Psoas muscle (tissue), 8 donors: ENCODE measurements around the gene CREBL2. TPM values are rescaled to one million over a fixed set of nuclear protein-coding genes. Genes with fewer than 3 reads are reported as not detected.

Source experiments
- ATAC-seq, 4 donors: fragments of 200-7000 bp; cut with Tn5 transposase; one replicate each; pipeline ENCODE4 v1.9.1; 2020; ENCODE audit warnings: moderate library complexity in 3 of 4, mild to moderate bottlenecking in 2 of 4
- DNase-seq, 2 donors: peaks; one replicate each; pipeline ENCODE4 v3.0.0-alpha.2; 2020
- H3K27ac ChIP-seq: fragments of 200-600 bp; one replicate; pipeline ENCODE4 v1.8.0; 2022
- H3K27me3 ChIP-seq, 3 donors: fragments of 200-600 bp in 1 of 3; one replicate each; pipeline versions ENCODE4 v1.6.1 to v1.8.0; 2013 to 2022; ENCODE audit warnings: low read length in 2 of 3, mild to moderate bottlenecking in 2 of 3, moderate library complexity in 1 of 3; ENCODE audit not compliant: insufficient read depth in 3 of 3
- H3K36me3 ChIP-seq, 2 donors: fragments of 200-600 bp in 1 of 2; one replicate each; pipeline versions ENCODE4 v1.6.1 to v1.8.0; 2013 to 2022; ENCODE audit warnings: low read depth in 1 of 2, mild to moderate bottlenecking in 1 of 2, moderate library complexity in 1 of 2; ENCODE audit not compliant: insufficient read depth in 1 of 2
- H3K4me1 ChIP-seq: fragments of 200-600 bp; one replicate; pipeline ENCODE4 v1.8.0; 2022
- H3K4me3 ChIP-seq: fragments of 200-600 bp; one replicate; pipeline ENCODE4 v1.8.0; 2022; ENCODE audit warnings: mild to moderate bottlenecking
- H3K9me3 ChIP-seq: fragments of 200-600 bp; one replicate; pipeline ENCODE4 v1.8.0; 2022
- WGBS, 3 donors: extraction: QIAGEN DNeasy Blood & Tissue Kit; methylation state at CpG; one replicate each; pipeline versions ENCODE4 v1.1.6 to v1.1.7; 2013; 5-methylcytosine and 5-hydroxymethylcytosine counted together
- intact Hi-C, 2 donors: fragments of 100-400 bp; cut with DNase I; formaldehyde crosslinking; loops; one replicate each; pipeline versions ENCODE4 v1.11.0 to v1.14.2; 2022
- polyA plus RNA-seq, 3 donors: library from polyadenylated mRNA; stranded (reverse); fragments of 200-250 nt; gene quantifications; one replicate each; pipeline ENCODE4 v1.2.3, GENCODE V29; 2013
- total RNA-seq, 4 donors: library from RNA; stranded (reverse); fragmentation: NEBNext Ultra II Directional in 2 of 4; extraction: Animal tissue kit (Norgen Biotek cat#: 25700) in 2 of 4; gene quantifications; one replicate each; pipeline versions ENCODE4 v1.2.1 to v1.2.4, GENCODE V29; 2021 to 2023
- TF ChIP-seq, protein P1 (sequence below): fragments of 200-600 bp; IDR thresholded peaks from one replicate; pipeline ENCODE4 v1.8.0; 2022; ENCODE audit warnings: antibody characterized with exemption
- donor health status: healthy with polysubstance abuse.
- donor health status: DM: no; HTN: no; CAD: no; lungs with moderate emphysema.
- donor health status: Bipolar disorder and iron deficiency.
- donor health status: healthy.
- donor health status: DM: yes; HTN: yes; CAD: no.
- donor health status: DM: no; HTN: no; CAD: no.
- donor health status: DM: no; HTN: no; CAD: no.
- donor health status: DM: yes; HTN: yes; CAD: no.

The CREBL2 gene
- total and polyA plus RNA-seq, 7 donors = 4.0 to 16.4 (median 6.7) TPM

DNA sequence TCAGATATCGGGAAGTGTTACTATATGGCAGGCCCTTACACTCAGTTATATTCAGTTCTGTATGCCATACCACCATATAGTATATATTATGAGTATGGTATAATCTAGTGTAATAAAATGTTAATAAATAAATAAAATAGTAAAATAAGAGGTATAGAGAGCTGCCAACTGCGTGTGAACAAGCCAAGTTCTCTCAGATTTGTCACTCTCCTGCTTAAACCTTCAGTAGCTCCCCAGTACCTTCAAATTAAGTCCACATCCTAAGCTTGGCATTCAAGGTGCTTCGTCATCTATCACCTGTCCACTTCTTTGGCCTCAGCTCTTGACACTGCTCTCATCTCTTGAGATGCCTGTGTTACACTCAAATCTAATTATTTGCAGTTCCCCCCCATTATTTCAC is 12.8 kb upstream of the CREBL2 start:
- intact Hi-C loops = no loop called here
- H3K4me1 ChIP-seq = no peaks in the 10 kb centered on the region

DNA sequence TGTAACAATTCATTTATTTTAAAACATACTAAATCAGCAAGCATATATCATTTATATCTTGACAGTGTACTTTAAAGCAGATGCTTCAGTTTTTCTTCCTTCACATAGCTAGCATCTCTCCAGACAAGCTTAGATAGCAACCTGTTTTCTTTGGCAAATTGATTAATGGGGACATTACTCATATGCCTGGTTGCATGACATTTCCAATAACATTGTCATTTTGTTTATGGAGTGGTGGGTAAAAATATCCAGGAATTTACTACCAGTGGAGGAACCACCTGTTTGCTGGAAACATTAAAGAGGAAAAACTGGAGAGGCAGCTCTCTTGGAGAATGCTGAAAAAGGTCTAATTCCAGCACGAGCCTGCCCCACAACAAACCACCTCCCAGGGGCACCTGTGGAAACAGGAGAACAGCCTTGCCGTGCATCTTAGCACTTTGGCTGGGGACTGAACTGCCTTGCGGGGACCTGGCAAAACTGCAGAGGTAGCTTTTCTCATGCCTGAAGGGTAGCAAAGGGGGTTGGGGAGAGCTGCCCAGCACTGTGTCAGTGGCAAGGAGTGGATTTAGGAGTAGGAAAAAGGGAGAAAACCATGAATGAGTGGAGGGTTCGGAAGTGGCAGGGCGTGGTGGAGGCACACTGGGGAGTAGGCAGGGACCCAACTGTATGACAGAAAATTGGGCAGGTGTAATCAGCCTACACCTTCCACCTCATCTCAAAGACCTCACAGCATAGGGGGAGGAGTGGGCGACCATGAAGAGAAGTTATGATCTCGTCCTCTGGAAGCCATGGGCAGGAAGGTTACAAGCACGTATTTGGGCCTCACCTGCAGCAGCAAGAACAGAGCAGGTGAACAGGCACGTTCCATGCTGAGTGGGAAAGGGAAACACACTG is 11.7 kb upstream of the CREBL2 start:
- no peak overlapping the region for H3K4me3 ChIP-seq
- intact Hi-C loops = no loop called here
- WGBS, 3 donors = 71 to 74% (median 73%) methylated on average over 9 of the region's 9 CpGs
- TF ChIP-seq, protein P1, sequence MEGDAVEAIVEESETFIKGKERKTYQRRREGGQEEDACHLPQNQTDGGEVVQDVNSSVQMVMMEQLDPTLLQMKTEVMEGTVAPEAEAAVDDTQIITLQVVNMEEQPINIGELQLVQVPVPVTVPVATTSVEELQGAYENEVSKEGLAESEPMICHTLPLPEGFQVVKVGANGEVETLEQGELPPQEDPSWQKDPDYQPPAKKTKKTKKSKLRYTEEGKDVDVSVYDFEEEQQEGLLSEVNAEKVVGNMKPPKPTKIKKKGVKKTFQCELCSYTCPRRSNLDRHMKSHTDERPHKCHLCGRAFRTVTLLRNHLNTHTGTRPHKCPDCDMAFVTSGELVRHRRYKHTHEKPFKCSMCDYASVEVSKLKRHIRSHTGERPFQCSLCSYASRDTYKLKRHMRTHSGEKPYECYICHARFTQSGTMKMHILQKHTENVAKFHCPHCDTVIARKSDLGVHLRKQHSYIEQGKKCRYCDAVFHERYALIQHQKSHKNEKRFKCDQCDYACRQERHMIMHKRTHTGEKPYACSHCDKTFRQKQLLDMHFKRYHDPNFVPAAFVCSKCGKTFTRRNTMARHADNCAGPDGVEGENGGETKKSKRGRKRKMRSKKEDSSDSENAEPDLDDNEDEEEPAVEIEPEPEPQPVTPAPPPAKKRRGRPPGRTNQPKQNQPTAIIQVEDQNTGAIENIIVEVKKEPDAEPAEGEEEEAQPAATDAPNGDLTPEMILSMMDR = no peak
- no peak overlapping the region for H3K27ac ChIP-seq
- no peaks in the 10 kb centered on the region for H3K4me1 ChIP-seq
- no peaks in the 10 kb centered on the region for H3K36me3 ChIP-seq
- no peaks in the 10 kb centered on the region for H3K9me3 ChIP-seq
- DNase-seq = no peak
- no peaks in the 10 kb centered on the region for H3K27me3 ChIP-seq
- ATAC-seq = no peak

More for the DNA sequence above, 12.8 kb upstream of the CREBL2 start:
- Histone ChIP-seq H3K9me3 (no peaks in the 10 kb centered on the region), H3K27me3 (no peaks in the 10 kb centered on the region), H3K36me3 (no peaks in the 10 kb centered on the region), H3K4me3 (no peak overlapping the region), H3K27ac (no peak overlapping the region)
- ATAC-seq (no peak), DNase-seq (no peak)
- TF ChIP-seq, protein P1 = no peak
- 72 to 85% (median 77%) methylated on average over 3 of the region's 3 CpGs for WGBS, 3 donors

DNA sequence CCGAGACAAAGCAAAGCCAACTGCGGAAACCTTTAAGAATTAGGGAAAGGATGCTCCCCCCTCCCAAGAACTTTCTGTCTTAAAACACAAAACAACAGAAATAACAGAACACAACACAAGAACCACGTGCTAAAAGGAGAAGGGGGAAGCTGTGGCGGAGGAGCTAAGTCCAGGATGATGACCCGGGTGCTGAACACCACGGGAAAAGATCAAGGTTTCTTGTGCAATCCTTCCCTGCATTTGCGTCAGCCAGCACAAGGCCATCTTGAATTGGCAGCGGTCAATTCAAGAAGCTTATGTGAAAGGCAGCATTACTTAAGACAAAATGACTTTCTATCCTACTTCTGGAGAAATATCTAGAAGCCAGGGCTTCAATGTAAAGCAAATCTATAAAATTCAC is 11.0 kb upstream of the CREBL2 start:
- H3K4me1 ChIP-seq = no peaks in the 10 kb centered on the region
- H3K9me3 ChIP-seq = no peaks in the 10 kb centered on the region
- DNase-seq (no peak), ATAC-seq (no peak)
- H3K27me3 ChIP-seq = no peaks in the 10 kb centered on the region
- no peak overlapping the region for H3K27ac ChIP-seq
- H3K4me3 ChIP-seq = no peak overlapping the region
- 76 to 86% (median 81%) methylated on average over 8 of the region's 8 CpGs for WGBS, 3 donors
- TF ChIP-seq, protein P1 = no peak
- intact Hi-C loops = no loop called here
- no peaks in the 10 kb centered on the region for H3K36me3 ChIP-seq

DNA sequence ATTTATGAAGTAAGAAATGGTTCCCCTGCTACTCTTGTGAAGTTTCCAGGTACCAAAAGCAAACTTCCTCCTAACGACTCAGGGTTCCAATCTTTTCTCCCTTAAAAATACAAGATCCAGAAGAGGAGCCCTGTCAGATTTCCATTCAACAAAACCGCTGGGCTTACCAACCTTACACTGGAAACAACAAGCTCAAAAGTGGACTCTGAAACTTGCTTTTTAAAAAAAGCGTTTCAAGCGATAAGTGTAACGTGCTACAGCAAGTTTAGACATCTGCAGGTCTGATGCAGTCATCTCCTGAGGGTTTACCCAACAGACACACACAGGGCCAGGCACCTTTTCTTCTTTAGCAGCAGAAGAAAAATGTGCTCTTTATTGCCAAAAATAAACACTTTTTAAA is 6.9 kb upstream of the CREBL2 start:
- no peaks in the 10 kb centered on the region for H3K36me3 ChIP-seq

More for the DNA sequence above, 6.9 kb upstream of the CREBL2 start:
- H3K9me3 ChIP-seq = no peaks in the 10 kb centered on the region
- 85 to 88% (median 88%) methylated on average over 5 of the region's 5 CpGs for WGBS, 3 donors
- no peaks in the 10 kb centered on the region for H3K4me1 ChIP-seq
- ATAC-seq (no peak), DNase-seq (no peak)
- H3K27me3 ChIP-seq = no peaks in the 10 kb centered on the region
- intact Hi-C loops = no loop called here
- H3K4me3 ChIP-seq = no peak overlapping the region
- H3K27ac ChIP-seq = no peak overlapping the region
- TF ChIP-seq, protein P1 = no peak
